ENCODE data around the gene PYROXD2.

The PYROXD2 gene

DNA sequence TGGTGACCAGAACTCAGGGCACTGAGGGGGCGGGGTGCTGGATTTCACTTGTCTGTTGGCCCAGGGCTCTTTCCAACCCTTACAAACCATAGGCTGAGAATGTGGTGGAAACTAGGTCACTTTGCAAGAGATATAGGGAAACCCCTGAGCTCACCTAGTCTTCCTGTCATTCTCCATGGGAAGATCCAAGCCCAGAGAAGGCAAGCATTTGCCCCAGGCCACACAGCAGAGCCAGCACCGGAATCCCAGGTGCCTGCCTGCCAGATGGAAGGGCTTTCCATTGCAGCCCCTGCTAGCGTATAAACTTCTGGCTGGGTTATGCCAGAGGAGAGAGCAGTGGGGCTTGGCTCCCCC, 427 bp downstream of the PYROXD2 start:
- no peak for DNase-seq (ENCODE audit: low spot score)

GRCh38 chr10:98411768-98412167, 3.2 kb downstream of the PYROXD2 start:
- no peak for DNase-seq (ENCODE audit: low spot score)

- DNase-seq (ENCODE audit: low spot score), result no peak
Observed at GRCh38 chr10:98411166-98411565, 3.8 kb downstream of the PYROXD2 start.

GRCh38 chr10:98410759-98411158, 4.2 kb downstream of the PYROXD2 start:
- DNase-seq (ENCODE audit: low spot score), result no peak

DNA sequence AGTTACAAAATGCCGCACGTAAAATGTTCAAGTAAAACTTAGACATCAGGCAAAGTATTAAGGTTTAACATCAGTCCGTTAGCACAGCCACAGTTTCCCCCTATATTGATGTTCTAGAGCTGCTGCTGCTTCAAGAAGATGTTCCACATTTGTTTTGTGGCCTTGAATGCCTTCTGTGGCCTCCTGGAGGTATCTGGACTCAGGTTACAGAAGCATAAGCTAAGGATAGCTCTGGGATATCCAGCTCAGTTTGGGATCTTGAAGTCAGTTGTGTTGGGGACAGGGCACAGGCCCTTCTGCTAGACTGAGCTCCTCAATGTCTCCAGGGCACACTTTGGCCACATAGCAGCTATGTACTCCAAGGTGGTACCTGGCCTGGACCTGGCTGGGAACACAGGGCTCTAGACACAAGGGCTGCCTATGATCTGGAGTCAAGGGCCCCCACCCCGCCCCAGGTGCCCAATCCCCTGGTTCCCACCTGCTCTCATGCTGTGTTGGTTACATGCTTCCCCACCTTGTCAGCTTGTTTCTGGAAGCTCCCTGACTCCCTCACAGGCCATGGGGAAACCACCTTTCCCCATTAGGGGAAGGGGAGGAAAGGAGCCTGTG, 4.7 kb downstream of the PYROXD2 start:
- no peak for DNase-seq (ENCODE audit: low spot score)

GRCh38 chr10:98408799-98409198, 6.2 kb downstream of the PYROXD2 start:
- DNase-seq (ENCODE audit: low spot score), result no peak

GRCh38 chr10:98407744-98408241, 7.2 kb downstream of the PYROXD2 start:
- DNase-seq (ENCODE audit: low spot score), result no peak

DNA sequence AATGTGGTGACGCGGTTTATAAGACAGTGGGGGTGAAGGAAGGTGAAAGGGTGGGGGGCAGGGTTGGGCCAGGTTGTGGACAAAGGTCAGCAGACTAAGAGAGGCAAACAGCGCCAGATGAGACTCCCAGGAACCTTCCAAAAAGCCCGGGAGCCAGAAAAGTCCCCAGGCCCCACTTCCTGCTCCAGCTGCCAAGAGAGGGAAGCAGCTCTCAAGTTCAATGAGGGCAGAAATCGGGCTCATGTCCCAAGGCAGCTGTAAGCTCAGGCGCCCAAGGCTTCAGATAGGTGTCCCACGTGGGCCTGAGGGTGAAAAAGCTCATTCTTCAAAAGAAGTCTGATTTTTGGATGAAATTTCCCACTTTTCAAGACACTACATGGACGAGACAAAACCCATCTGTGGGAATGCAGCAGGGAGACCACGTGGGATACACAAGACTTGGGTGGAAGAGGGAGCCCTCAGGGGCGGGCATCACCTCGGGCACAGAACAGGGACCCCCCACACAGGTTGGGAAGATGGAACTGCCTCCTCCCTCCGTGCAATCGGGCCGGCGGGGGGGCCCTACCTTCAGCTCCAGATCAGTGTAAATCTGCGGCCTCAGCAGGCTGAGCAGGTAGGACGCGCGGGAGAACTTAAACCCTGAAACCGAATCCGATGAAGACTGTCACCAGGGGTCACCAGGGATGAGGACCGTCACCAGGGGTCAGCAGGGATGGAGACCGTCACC, 7.8 kb downstream of the PYROXD2 start:
- no peak for DNase-seq (ENCODE audit: low spot score)

DNA sequence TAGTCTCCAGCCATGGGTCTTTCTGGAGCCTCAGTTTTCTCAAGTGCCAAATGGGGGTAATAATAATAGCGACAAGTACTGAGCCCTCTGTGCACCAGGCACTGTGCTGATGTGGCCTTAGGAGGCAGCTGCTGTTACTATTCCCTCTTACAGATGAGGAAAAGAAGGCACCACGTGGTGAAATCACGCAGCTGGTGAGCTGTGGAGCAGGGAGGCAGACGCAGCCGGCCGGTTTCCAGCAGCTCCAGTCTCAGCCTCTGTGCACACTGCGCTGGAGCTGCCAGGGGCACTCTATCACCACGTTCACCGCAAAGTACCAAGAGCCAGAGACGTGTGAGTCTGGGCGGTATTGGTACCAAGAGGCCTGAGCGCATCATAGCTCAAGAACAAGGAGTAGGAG, 9.6 kb downstream of the PYROXD2 start:
- no peak for DNase-seq (ENCODE audit: low spot score)

- peak; percentile 71 for DNase-seq (ENCODE audit: low spot score)
Observed at GRCh38 chr10:98404571-98405359, 10.2 kb downstream of the PYROXD2 start.

- peak; percentile 61 for DNase-seq (ENCODE audit: low spot score)
Observed at GRCh38 chr10:98403812-98404504, 11.0 kb downstream of the PYROXD2 start.

GRCh38 chr10:98402931-98403718, 11.9 kb downstream of the PYROXD2 start:
- peak; percentile 13 for DNase-seq (ENCODE audit: low spot score)

GRCh38 chr10:98402478-98402877, 12.5 kb downstream of the PYROXD2 start:
- DNase-seq (ENCODE audit: low spot score), result no peak

DNA sequence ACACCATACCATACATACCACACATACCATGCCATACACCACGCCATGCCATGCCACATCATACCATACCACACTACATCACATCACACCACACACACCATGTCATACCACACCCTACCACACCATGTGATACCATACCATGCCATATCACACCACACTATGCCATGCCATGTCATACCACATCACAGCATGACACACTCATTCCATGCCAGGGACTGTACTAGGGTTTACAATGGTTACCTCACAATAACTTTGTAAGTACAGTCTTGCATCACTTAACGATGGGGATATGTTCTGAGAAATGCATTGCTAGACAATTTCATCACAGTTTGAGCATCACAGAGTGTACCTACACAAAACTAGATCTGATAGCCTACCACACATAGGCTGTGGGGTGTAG, 14.5 kb downstream of the PYROXD2 start:
- DNase-seq (ENCODE audit: low spot score), result no peak

DNA sequence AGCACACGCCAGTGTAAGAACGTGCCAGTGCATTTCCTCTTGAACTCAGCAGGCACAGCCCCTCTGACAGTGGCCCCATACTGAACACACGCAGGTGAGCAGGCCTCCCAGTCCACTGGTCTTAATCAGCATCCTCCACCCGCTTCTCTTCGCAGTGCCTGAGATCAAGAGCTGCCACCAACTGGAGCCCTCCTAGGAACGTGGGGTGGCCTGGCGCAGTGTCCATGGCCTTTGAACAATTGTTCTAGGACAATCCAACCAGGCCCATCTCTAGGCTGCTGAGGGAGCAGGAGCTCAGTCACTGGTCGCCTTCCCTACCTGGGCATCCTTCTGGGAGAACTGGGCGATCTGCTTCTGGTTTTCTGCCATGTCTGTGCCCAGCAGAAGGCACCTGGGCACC, 15.2 kb downstream of the PYROXD2 start:
- no peak for DNase-seq (ENCODE audit: low spot score)

DNA sequence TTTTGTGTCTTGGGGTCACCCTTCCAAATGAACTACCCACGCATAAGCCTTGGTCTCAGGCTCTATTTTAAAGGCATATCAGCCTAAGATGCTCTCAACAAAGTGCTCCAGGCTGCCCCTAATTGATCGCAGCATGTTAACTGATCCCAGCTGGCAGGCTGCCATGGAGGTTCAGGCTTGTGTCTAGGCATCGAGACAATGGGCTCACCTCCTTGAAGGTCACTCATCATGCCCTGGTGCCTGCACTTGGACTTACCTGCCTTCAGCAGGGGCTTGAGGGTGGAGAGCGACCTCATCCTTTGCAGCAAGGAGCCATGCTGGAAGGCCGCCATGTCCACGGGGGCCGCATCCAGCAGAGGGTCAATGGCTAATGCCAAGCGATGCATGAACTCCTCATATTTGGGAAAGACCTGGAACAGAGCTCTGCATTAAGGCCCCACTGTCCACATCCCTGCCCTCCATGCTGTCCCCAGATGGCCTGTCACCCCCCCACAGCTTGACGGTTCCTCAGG, 17.8 kb downstream of the PYROXD2 start:
- no peak for DNase-seq (ENCODE audit: low spot score)

DNA sequence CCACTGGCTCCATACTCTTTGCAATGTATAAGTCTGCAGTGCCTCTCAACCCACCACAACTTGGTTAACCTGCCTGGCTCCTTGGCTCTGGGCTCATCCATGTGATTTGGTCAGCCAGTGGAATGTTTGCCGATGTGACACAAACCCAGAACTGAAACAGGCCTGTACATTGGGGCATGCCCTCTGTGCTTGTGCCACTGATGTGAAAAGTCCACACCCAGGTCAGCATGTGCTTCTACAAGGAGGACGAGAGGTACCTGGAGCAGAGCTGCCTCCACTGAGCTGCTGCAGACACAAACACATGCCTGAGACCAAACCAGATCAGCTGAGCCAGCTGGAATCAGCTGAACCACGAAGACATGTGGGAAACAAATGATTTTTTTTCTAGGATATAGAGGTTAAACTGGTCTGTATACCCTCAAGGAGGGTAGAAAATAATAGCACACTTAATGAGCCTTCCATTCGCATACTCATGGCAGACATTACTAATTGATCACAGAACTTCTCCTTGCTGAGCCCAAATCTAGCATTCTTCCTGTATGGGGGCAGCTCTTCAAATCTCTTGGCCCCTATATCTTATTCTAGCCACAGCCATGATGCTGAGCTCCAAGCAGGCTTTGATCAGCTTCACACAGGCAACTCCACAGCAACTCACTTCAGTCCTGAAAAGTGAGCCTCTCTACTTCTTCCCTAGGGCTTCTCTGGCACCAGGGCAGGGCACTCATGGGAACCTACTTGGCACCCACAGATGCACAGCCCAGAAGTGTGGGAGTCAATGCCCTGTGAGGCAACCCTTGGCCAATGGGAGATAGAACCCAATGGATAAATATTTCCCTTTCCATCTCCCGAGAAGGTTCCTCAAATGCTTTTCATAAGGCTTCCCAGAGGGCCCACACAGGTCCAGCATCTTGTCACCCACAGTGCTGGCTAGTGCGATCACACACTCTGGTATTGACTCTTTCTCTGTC, 18.6 kb downstream of the PYROXD2 start:
- no peak for DNase-seq (ENCODE audit: low spot score)

GRCh38 chr10:98394851-98395440, 20.0 kb downstream of the PYROXD2 start:
- no peak for DNase-seq (ENCODE audit: low spot score)

- DNase-seq (ENCODE audit: low spot score), result no peak
Observed at GRCh38 chr10:98391578-98391991, 23.4 kb downstream of the PYROXD2 start.

GRCh38 chr10:98391065-98391464, 23.9 kb downstream of the PYROXD2 start:
- DNase-seq (ENCODE audit: low spot score), result no peak
